Naive thymus-derived CD4-positive, alpha-beta T cell (primary cell): ENCODE measurements around the gene NDUFC1. TPM values are rescaled to one million over a fixed set of nuclear protein-coding genes. Genes with fewer than 3 reads are reported as not detected.

Source experiments
- ATAC-seq: fragments of 150-1000 bp; cut with Tn5 transposase; 2 replicates; pipeline ENCODE4 v1.10.0; 2021; ENCODE audit warnings: mild to moderate bottlenecking, moderate library complexity
- CTCF ChIA-PET: fragments of 350-600 bp; sonication (Branson Sonifier 250); formaldehyde crosslinking; loops from one replicate; lab custom pipeline; 2021; ENCODE audit warnings: antibody characterized with exemption; lab: Charles Lee
- POLR2A ChIA-PET: fragments of 350-600 bp; sonication (Branson Sonifier 250); formaldehyde crosslinking; loops from one replicate; lab custom pipeline; 2021; ENCODE audit warnings: antibody characterized with exemption, inconsistent platforms; lab: Charles Lee
- DNase-seq, 9 donors: peaks; one replicate each; pipeline versions ENCODE4 v3.0.0 to v3.0.0-alpha.2; 2020 to 2022; ENCODE audit warnings: mixed read lengths in 1 of 9
- H3K27ac ChIP-seq: one replicate; pipeline ENCODE4 v1.7.0; 2013; ENCODE audit warnings: mild to moderate bottlenecking, low read depth, low read length, moderate library complexity
- H3K27me3 ChIP-seq, 2 donors: one replicate each; pipeline ENCODE4 v1.7.0; 2013; ENCODE audit warnings: low read length in 2 of 2, mild to moderate bottlenecking in 2 of 2, moderate library complexity in 2 of 2; ENCODE audit not compliant: control insufficient read depth in 2 of 2, insufficient read depth in 2 of 2
- H3K36me3 ChIP-seq, 3 experiments: 1 replicate in 2 of 3; 2 replicates in 1 of 3; pipeline ENCODE4 v1.7.0; 2013; ENCODE audit warnings: low read length in 3 of 3, mild to moderate bottlenecking in 3 of 3, moderate library complexity in 1 of 3; ENCODE audit not compliant: insufficient read depth in 3 of 3, control insufficient read depth in 2 of 3
- H3K4me1 ChIP-seq, 2 donors: one replicate each; pipeline ENCODE4 v1.7.0; 2013; ENCODE audit warnings: low read length in 2 of 2, mild to moderate bottlenecking in 2 of 2, moderate library complexity in 1 of 2; ENCODE audit not compliant: control insufficient read depth in 2 of 2, insufficient read depth in 2 of 2
- H3K4me3 ChIP-seq: 2 replicates; pipeline ENCODE4 v1.7.0; 2013; ENCODE audit warnings: mild to moderate bottlenecking, low read length
- H3K9me3 ChIP-seq, 3 experiments: 1 replicate in 2 of 3; 2 replicates in 1 of 3; pipeline ENCODE4 v1.7.0; 2013; ENCODE audit warnings: low read length in 3 of 3; ENCODE audit not compliant: control insufficient read depth in 2 of 3
- H3K27ac Mint-ChIP-seq, 9 donors: one replicate each; pipeline ENCODE4 v1.8.0; 2020 to 2022; ENCODE audit warnings: mixed read lengths in 9 of 9, mild to moderate bottlenecking in 8 of 9, moderate library complexity in 5 of 9, inconsistent platforms in 2 of 9
- H3K27me3 Mint-ChIP-seq, 5 donors: one replicate each; pipeline ENCODE4 v1.8.0; 2021 to 2022; ENCODE audit warnings: mixed read lengths in 5 of 5, mild to moderate bottlenecking in 1 of 5
- H3K36me3 Mint-ChIP-seq, 5 donors: one replicate each; pipeline ENCODE4 v1.8.0; 2020 to 2022; ENCODE audit warnings: mixed read lengths in 5 of 5, mild to moderate bottlenecking in 3 of 5, inconsistent platforms in 1 of 5
- H3K4me1 Mint-ChIP-seq, 7 donors: one replicate each; pipeline ENCODE4 v1.8.0; 2020 to 2022; ENCODE audit warnings: mixed read lengths in 7 of 7, mild to moderate bottlenecking in 3 of 7, inconsistent platforms in 1 of 7
- H3K4me3 Mint-ChIP-seq, 10 donors: one replicate each; pipeline ENCODE4 v1.8.0; 2020 to 2022; ENCODE audit warnings: mild to moderate bottlenecking in 10 of 10, mixed read lengths in 10 of 10, moderate library complexity in 6 of 10, inconsistent platforms in 2 of 10
- H3K9me3 Mint-ChIP-seq, 11 donors: one replicate each; pipeline ENCODE4 v1.8.0; 2020 to 2022; ENCODE audit warnings: mixed read lengths in 11 of 11, mild to moderate bottlenecking in 4 of 11, inconsistent platforms in 1 of 11, moderate library complexity in 1 of 11
- intact Hi-C, 2 donors: fragments of 100-400 bp; cut with micrococcal nuclease; formaldehyde crosslinking; loops; one replicate each; pipeline ENCODE4 v1.15.1; 2023
- polyA plus RNA-seq, 2 donors: library from polyadenylated mRNA; unstranded; fragments of 300-500 nt; fragmentation: Illumina TruSeq; gene quantifications; one replicate each; pipeline ENCODE4 v1.2.3, GENCODE V29; 2021
- total RNA-seq, 6 experiments: library from RNA in 5 of 6; stranded (reverse) in 5 of 6; gene quantifications; 1 replicate in 5 of 6; 2 replicates in 1 of 6; pipeline ENCODE4 v1.2.3 and lab custom pipeline; 2021 to 2026

NDUFC1 gene
- total and polyA plus RNA-seq, 7 experiments from 2014 or later: 19.4 to 193 (median 28.2) TPM

GRCh38 chr4:139295942-139296299 is 6.4 kb downstream of the NDUFC1 start:
- H3K4me1 Mint-ChIP-seq: peaks cover 6 to 67% (median 43%) of the 10 kb centered on the region in 7 donors
- DNase-seq: no peak
- POLR2A ChIA-PET: interaction anchor here (0.6 to 1.8 kb wide), 16 partner anchors 9 to 321 kb away, joined by 3 to 7 read pairs (median 4); partner anchors contain the start of genes MGARP, NOCT and RAB33B
- CTCF ChIA-PET: interaction anchor here (0.6 to 4.0 kb wide), 25 partner anchors 9 to 1077 kb away, joined by 3 to 42 read pairs (median 4); no protein-coding TSS in a partner anchor
- peak overlapping the region; percentile 86 to 100 (median 96) for H3K4me3 Mint-ChIP-seq
- Histone ChIP-seq H3K36me3 (peaks cover 0 to 19% (median 9%) of the 10 kb centered on the region in 3 experiments), H3K9me3 (no peaks in the 10 kb centered on the region), H3K4me1 (peaks cover 17 to 28% of the 10 kb centered on the region in 2 donors), H3K27me3 (no peaks in the 10 kb centered on the region), H3K4me3 (no peak overlapping the region), H3K27ac (peak overlapping the region; percentile 94)
- no peaks in the 10 kb centered on the region for H3K9me3 Mint-ChIP-seq
- no peak for ATAC-seq
- peaks cover 3 to 10% (median 6%) of the 10 kb centered on the region in 5 donors for H3K36me3 Mint-ChIP-seq
- H3K27ac Mint-ChIP-seq: peak overlapping the region; percentile 93 to 100 (median 97)
- intact Hi-C loops: loop anchor here (1.0 to 2.0 kb wide), 8 partner anchors 29 to 266 kb away; partner anchors contain the start of gene ELF2 (in 2 of the 2)
- H3K27me3 Mint-ChIP-seq: no peaks in the 10 kb centered on the region

GRCh38 chr4:139295206-139295941 is 6.9 kb downstream of the NDUFC1 start:
- DNase-seq (peak; percentile 90 to 99 (median 94)), ATAC-seq (peak; percentile 99)
- no peaks in the 10 kb centered on the region for H3K9me3 Mint-ChIP-seq
- H3K27me3 Mint-ChIP-seq: no peaks in the 10 kb centered on the region
- Histone ChIP-seq H3K36me3 (peaks cover 0 to 19% (median 9%) of the 10 kb centered on the region in 3 experiments), H3K4me1 (peaks cover 13 to 28% of the 10 kb centered on the region in 2 donors), H3K27ac (peak overlapping the region; percentile 94), H3K4me3 (peak overlapping the region; percentile 97), H3K27me3 (no peaks in the 10 kb centered on the region), H3K9me3 (no peaks in the 10 kb centered on the region)
- peak overlapping the region; percentile 93 to 100 (median 97) for H3K27ac Mint-ChIP-seq
- peak overlapping the region; percentile 86 to 100 (median 96) for H3K4me3 Mint-ChIP-seq
- H3K4me1 Mint-ChIP-seq: peaks cover 2 to 62% (median 40%) of the 10 kb centered on the region in 7 donors
- ChIA-PET POLR2A (interaction anchor here (0.6 to 1.8 kb wide), 16 partner anchors 9 to 322 kb away, joined by 3 to 7 read pairs (median 4); partner anchors contain the start of genes MGARP, NOCT and RAB33B), CTCF (interaction anchor here (0.6 to 4.0 kb wide), 25 partner anchors 10 to 1077 kb away, joined by 3 to 42 read pairs (median 4); no protein-coding TSS in a partner anchor)
- peaks cover 3 to 10% (median 6%) of the 10 kb centered on the region in 5 donors for H3K36me3 Mint-ChIP-seq
- intact Hi-C loops: loop anchor here (1.0 to 2.0 kb wide), 8 partner anchors 29 to 265 kb away; partner anchors contain the start of gene ELF2 (in 2 of the 2)

- DNase-seq: no peak
- intact Hi-C loops: no loop called here
- Mint-ChIP-seq H3K9me3 (peaks cover 0 to 16% (median 5%) of the 10 kb centered on the region in 11 donors), H3K4me1 (peaks cover 0 to 3% (median 0%) of the 10 kb centered on the region in 7 donors), H3K27me3 (peaks cover 0 to 25% (median under 1%) of the 10 kb centered on the region in 5 donors), H3K27ac (no peak overlapping the region), H3K4me3 (no peak overlapping the region), H3K36me3 (peaks cover 8 to 28% (median 21%) of the 10 kb centered on the region in 5 donors)
- H3K4me1 ChIP-seq: no peaks in the 10 kb centered on the region
- no peak overlapping the region for H3K4me3 ChIP-seq
- ChIA-PET POLR2A (interaction anchor here (1.5 kb wide), 1 partner anchor 9 kb away, joined by 6 read pairs; no protein-coding TSS in a partner anchor), CTCF (no interaction called here)
- ATAC-seq: no peak
- no peaks in the 10 kb centered on the region for H3K27me3 ChIP-seq
- peaks cover 4 to 6% (median 5%) of the 10 kb centered on the region in 3 experiments for H3K36me3 ChIP-seq
- H3K27ac ChIP-seq: no peak overlapping the region
- no peaks in the 10 kb centered on the region for H3K9me3 ChIP-seq
These were observed 16.0 kb downstream of the NDUFC1 start for GRCh38 chr4:139286186-139286698.

- intact Hi-C loops: no loop called here
- DNase-seq: no peak
- no peaks in the 10 kb centered on the region for H3K9me3 ChIP-seq
- H3K36me3 ChIP-seq: no peaks in the 10 kb centered on the region
- peaks cover 5 to 17% (median 14%) of the 10 kb centered on the region in 5 donors for H3K36me3 Mint-ChIP-seq
- POLR2A ChIA-PET: no interaction called here
- H3K4me3 ChIP-seq: no peak overlapping the region
- H3K27me3 ChIP-seq: peaks cover 3 to 22% of the 10 kb centered on the region in 2 donors
- CTCF ChIA-PET: interaction anchor here (1.5 kb wide), 1 partner anchor 13 kb away, joined by 3 read pairs; no protein-coding TSS in a partner anchor
- no peak for ATAC-seq
- peaks cover 29 to 60% (median 31%) of the 10 kb centered on the region in 5 donors for H3K27me3 Mint-ChIP-seq
- peaks cover 0 to 16% (median 5%) of the 10 kb centered on the region in 11 donors for H3K9me3 Mint-ChIP-seq
- no peak overlapping the region for H3K27ac ChIP-seq
- H3K4me3 Mint-ChIP-seq: no peak overlapping the region
- H3K4me1 ChIP-seq: peaks cover 0 to 14% of the 10 kb centered on the region in 2 donors
- H3K27ac Mint-ChIP-seq: no peak overlapping the region
- peaks cover 15 to 22% (median 19%) of the 10 kb centered on the region in 7 donors for H3K4me1 Mint-ChIP-seq
These were observed 19.6 kb downstream of the NDUFC1 start for GRCh38 chr4:139282721-139283075.

GRCh38 chr4:139282065-139282720 is 20.1 kb downstream of the NDUFC1 start:
- ChIA-PET POLR2A (interaction anchor here (0.7 kb wide), 1 partner anchor 1156 kb away, joined by 5 read pairs; no protein-coding TSS in a partner anchor), CTCF (interaction anchor here (0.6 to 1.5 kb wide), 2 partner anchors 14 to 850 kb away, joined by 3 to 9 read pairs; no protein-coding TSS in a partner anchor)
- H3K9me3 ChIP-seq: no peaks in the 10 kb centered on the region
- H3K27me3 ChIP-seq: peaks cover 3 to 22% of the 10 kb centered on the region in 2 donors
- DNase-seq (no peak), ATAC-seq (no peak)
- peaks cover 0 to 14% of the 10 kb centered on the region in 2 donors for H3K4me1 ChIP-seq
- H3K4me1 Mint-ChIP-seq: peaks cover 15 to 22% (median 19%) of the 10 kb centered on the region in 7 donors
- no peaks in the 10 kb centered on the region for H3K36me3 ChIP-seq
- peaks cover 5 to 17% (median 11%) of the 10 kb centered on the region in 5 donors for H3K36me3 Mint-ChIP-seq
- no peak overlapping the region for H3K27ac Mint-ChIP-seq
- intact Hi-C loops: no loop called here
- H3K27ac ChIP-seq: no peak overlapping the region
- H3K4me3 ChIP-seq: no peak overlapping the region
- H3K4me3 Mint-ChIP-seq: no peak overlapping the region
- H3K27me3 Mint-ChIP-seq: peaks cover 30 to 63% (median 36%) of the 10 kb centered on the region in 5 donors
- H3K9me3 Mint-ChIP-seq: peaks cover 0 to 16% (median 5%) of the 10 kb centered on the region in 11 donors
